Right renal pelvis (tissue), 4 donors: ENCODE data around the gene ADAMTS18. TPM values are rescaled to one million over a fixed set of nuclear protein-coding genes. Genes with fewer than 3 reads are reported as not detected.
"Not testable (repeated sequence)": the region's sequence is repeated elsewhere in the genome, so short reads cannot be mapped to it uniquely, and the experiment has no call there.

Experiments
- DNase-seq, 4 donors: peaks; one replicate each; pipeline ENCODE4 v3.0.0-alpha.2; 2013; ENCODE audit warnings: low read depth in 4 of 4, low spot score in 3 of 4, missing footprints in 1 of 4
- polyA plus RNA-seq, 4 donors: library from polyadenylated mRNA; unstranded; fragments of 120-200 nt; gene quantifications; one replicate each; pipeline ENCODE4 v1.2.1, GENCODE V29; 2013; ENCODE audit not compliant: insufficient read length in 4 of 4

The ADAMTS18 gene
- polyA plus RNA-seq, result 1 to 10 TPM; 2.7 to 6.2 (median 4.2) TPM

- DNase-seq, result no peak
Measured at GRCh38 chr16:77434530-77435271, at the start of gene ADAMTS18. ADAMTS18 (minus strand) TSS chr16:77435034; CDS start chr16:77434695, 339 bp downstream.

DNA sequence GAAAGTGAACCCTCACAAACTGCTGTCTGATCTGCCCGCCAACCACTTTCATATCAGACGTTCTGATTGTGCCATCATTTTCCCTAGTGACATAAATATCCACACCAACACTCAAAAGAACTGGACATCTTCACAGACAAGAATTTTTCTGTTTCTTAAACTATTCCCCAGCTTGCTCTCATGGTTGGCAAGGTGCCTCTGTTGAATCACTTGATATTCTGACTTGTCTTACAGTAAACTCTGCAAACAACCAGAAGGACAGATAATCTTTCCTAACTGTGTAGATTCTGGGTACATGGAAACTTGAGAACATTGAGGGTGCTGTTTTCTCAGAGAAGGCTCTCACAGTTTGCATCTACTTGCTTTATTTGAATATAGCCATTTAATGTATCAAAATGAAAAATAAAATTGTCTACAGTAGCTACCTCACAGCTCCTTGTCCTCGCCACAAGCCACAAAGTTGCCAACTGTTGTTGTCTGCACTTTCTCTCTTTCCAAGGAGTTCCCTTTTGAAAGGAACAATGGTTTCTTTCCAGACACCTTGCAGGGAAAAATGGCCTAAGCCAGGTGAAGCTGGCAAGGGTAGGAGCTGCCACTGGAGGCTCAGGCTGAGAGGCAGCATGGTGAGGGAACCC lies 46.0 kb upstream of the ADAMTS18 start:
- DNase-seq, result no peak

DNA sequence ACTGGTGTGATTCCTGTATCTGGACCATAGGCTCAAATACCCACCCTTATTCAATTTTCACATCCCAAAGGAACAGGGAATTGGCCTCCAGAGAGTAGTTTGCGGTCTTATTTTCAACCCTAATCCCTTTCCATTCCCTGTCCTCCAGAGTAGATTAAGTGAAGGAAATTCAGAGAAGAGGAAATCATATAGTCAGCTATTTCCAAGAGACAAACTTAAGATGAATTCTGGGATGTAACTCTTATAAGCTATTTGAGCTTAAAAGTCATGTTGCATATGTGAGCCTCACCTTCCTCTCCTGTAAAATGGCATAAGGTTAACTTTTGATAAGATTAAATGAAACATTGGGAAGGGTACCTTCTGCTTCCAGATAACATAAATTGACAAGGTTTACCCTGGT lies 37.4 kb upstream of the ADAMTS18 start:
- DNase-seq, result no peak

- DNase-seq, result no peak
Measured at GRCh38 chr16:77470851-77471250, 36.0 kb upstream of the ADAMTS18 start.

- no peak for DNase-seq
Measured at GRCh38 chr16:77469634-77470033, 34.8 kb upstream of the ADAMTS18 start.

DNA sequence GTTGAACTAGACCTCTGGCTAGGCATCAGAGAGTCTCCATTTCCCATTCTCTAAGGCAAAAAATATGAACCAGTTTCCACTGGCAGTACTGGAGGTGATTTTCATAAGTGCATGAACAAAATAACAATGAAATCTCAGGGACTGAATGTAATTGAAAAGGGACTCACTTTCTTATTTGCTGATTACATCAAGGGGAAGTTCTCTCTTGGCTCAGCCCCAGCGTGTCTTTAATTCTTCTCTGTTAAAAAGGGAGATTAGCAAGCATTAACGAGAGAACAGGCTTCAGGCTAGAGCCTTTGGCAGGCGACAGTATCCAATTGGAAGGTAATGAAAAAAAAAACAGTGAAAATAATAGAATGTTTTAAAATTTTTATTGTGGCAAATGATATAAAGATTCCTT lies 34.0 kb upstream of the ADAMTS18 start:
- DNase-seq, result no peak

- no peak for DNase-seq
Measured at GRCh38 chr16:77467821-77468335, 33.0 kb upstream of the ADAMTS18 start.

DNA sequence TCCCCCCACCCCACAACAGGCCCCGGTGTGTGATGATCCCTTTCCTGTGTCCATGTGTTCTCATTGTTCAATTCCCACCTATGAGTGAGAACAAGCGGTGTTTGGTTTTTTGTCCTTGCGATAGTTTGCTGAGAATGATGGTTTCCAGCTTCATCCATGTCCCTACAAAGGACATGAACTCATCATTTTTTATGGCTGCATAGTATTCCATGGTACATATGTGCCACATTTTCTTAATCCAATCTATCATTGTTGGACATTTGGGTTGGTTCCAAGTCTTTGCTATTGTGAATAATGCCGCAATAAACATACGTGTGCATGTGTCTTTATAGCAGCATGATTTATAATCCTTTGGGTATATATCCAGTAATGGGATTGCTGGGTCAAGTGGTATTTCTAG lies 28.8 kb upstream of the ADAMTS18 start:
- DNase-seq, result not testable (repeated sequence)

DNA sequence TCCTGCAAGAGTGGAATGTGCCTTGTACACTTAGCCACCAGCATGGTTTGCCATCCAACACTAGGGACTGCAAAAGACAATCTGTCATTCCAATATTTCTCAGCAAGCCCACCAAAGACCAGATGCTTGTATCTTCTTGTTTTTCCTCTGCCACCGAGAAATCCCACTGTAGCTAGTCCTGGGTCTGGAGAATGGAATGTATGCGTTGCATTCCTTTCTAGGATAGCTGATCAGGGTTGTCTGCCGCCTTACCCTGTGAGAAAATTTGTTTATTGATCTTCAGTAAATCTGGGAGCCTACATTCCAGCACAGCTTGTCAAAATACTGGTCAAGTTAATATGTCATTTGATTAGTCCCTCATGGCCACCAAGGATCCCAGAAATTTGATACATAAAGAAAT lies 28.1 kb upstream of the ADAMTS18 start:
- no peak for DNase-seq

- DNase-seq, result no peak
Measured at GRCh38 chr16:77459534-77460254, 24.9 kb upstream of the ADAMTS18 start.

GRCh38 chr16:77457046-77457445 lies 22.2 kb upstream of the ADAMTS18 start:
- no peak for DNase-seq

DNA sequence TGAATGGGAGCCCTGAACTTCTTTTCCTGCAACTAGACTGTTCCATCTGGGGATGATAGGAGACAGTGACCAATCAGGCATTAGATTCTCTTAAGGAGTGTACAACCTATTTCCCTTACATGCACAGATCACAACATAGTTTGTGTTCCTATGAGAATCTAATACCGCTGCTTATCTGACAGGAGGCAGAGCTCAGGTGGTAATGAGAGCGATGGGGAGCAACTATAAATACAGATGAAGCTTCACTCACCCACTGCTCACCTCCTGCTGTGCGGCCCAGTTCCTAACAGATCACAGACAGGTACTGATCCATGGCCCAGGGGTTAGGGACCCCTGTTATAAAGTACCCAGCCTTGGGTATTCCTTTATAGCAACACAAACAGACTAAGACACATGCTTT lies 17.4 kb upstream of the ADAMTS18 start:
- no peak for DNase-seq

DNA sequence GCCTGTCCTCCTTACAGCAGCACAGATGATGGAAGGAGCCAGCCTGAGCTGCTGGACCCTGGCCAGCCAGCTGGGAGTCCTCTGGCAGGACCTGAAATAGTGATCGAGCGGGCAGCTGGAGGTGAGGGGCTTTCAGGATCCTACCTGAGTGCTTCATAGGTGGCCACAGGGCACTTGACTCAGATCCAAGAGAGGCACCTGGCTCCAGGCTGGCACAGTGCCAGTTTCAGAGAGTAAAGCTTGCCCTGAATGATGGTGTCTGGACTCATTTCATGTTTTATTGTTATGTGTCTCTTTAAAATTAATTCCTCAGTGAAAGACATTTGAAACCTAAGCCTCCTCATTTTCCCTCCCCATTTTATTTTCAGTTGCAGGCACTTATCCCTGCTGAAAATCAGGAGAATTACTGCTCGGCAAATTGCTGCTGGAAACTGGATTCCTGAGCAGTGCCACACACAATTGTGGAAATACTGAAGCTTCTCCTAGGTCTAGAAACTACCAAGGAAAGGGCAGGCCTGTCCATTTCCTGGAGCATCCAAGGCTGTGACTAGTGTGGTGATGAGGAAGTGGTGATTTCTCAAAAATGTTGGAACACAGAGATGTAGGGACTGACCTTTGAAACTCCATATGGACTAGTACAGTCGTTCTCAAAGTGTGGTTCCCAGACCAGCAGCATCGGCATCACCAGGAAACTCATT lies 16.1 kb upstream of the ADAMTS18 start:
- DNase-seq, result no peak

GRCh38 chr16:77449208-77449607 lies 14.4 kb upstream of the ADAMTS18 start:
- no peak for DNase-seq

- DNase-seq, result no peak
Measured at GRCh38 chr16:77445324-77445723, 10.5 kb upstream of the ADAMTS18 start.

GRCh38 chr16:77444147-77444460 lies 9.3 kb upstream of the ADAMTS18 start:
- no peak for DNase-seq

GRCh38 chr16:77443357-77444146 lies 8.7 kb upstream of the ADAMTS18 start:
- no peak for DNase-seq

- DNase-seq, result no peak
Measured at GRCh38 chr16:77442078-77442477, 7.2 kb upstream of the ADAMTS18 start.

- no peak for DNase-seq
Measured at GRCh38 chr16:77439106-77439505, 4.3 kb upstream of the ADAMTS18 start.

- no peak for DNase-seq
Measured at GRCh38 chr16:77437859-77438258, 3.0 kb upstream of the ADAMTS18 start.
